Brain microvascular endothelial cell (primary cell): ENCODE measurements around the gene SH3RF3.

Experiments used
- DNase-seq: peaks from one replicate; pipeline ENCODE4 v3.0.0-alpha.2; 2020
- H3K27ac ChIP-seq: fragments of 250-450 bp; sonication (Bioruptor Pico); 2 replicates; pipeline ENCODE4 v1.5.1; 2020; ENCODE audit warnings: mild to moderate bottlenecking, moderate library complexity
- H3K27me3 ChIP-seq: fragments of 250-450 bp; sonication (Bioruptor Pico); replicated peaks from 2 replicates; pipeline ENCODE4 v1.5.1; 2020; ENCODE audit warnings: mild to moderate bottlenecking
- H3K36me3 ChIP-seq: fragments of 250-450 bp; sonication (Bioruptor Pico); replicated peaks from 2 replicates; pipeline ENCODE4 v1.5.1; 2020; ENCODE audit warnings: mild to moderate bottlenecking
- H3K4me3 ChIP-seq: 2 replicates; pipeline ENCODE4 v1.5.1; 2011; ENCODE audit warnings: low read depth, mild to moderate bottlenecking, control low read depth, low read length, moderate library complexity
- in situ Hi-C: cut with HindIII; loops from 2 replicates; pipeline ENCODE4 v1.10.0; 2017; ENCODE audit warnings: low sequenced_read_pairs, low pct_ligation_motif_present
- TF ChIP-seq, protein P1 (sequence below): IDR thresholded peaks from 2 replicates; pipeline ENCODE4 v1.5.1; 2011; ENCODE audit warnings: low read depth, mild to moderate bottlenecking, moderate library complexity, low read length, control low read depth, inconsistent platforms; ENCODE audit errors: missing control alignments

Gene SH3RF3

DNA sequence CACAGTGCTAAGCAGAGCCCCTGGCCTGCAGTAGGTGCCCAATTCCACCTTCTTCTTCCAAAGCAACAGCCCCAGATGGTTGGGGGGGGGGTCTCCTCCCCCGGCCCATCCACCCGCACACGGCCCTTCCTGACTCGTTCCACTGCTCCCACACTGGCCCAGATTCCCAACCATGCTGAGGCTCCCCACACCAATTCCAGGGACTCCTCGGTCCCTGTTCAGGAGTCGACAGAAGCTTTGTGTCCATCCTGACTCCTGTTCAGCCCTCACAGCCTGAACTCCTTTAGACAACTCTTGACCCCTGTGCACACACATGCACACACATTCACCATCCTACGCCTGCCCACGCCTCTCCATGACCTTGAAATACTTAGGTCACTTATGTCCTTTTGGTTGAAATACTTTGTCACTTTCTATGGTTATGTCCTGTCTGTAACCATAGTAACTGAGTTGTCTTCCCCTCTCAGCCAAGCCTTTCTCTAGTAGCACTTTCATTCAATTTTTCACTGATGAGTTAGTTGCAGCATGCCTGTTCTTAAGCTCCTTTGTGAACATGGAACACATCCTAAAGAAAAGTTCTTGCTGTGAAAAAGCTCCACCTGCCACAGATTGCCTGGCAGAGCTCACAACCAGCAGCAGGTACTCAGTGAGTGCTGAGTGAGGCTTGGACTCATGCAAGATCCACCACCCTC, 258.9 kb downstream of the SH3RF3 start:
- TF ChIP-seq, protein P1, sequence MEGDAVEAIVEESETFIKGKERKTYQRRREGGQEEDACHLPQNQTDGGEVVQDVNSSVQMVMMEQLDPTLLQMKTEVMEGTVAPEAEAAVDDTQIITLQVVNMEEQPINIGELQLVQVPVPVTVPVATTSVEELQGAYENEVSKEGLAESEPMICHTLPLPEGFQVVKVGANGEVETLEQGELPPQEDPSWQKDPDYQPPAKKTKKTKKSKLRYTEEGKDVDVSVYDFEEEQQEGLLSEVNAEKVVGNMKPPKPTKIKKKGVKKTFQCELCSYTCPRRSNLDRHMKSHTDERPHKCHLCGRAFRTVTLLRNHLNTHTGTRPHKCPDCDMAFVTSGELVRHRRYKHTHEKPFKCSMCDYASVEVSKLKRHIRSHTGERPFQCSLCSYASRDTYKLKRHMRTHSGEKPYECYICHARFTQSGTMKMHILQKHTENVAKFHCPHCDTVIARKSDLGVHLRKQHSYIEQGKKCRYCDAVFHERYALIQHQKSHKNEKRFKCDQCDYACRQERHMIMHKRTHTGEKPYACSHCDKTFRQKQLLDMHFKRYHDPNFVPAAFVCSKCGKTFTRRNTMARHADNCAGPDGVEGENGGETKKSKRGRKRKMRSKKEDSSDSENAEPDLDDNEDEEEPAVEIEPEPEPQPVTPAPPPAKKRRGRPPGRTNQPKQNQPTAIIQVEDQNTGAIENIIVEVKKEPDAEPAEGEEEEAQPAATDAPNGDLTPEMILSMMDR, result no peak
- no peak overlapping the region for H3K27ac ChIP-seq
- no peak overlapping the region for H3K4me3 ChIP-seq
- no peak for DNase-seq
- H3K27me3 ChIP-seq, result no peaks in the 10 kb centered on the region
- in situ Hi-C loops, result no loop called here
- no peaks in the 10 kb centered on the region for H3K36me3 ChIP-seq

DNA sequence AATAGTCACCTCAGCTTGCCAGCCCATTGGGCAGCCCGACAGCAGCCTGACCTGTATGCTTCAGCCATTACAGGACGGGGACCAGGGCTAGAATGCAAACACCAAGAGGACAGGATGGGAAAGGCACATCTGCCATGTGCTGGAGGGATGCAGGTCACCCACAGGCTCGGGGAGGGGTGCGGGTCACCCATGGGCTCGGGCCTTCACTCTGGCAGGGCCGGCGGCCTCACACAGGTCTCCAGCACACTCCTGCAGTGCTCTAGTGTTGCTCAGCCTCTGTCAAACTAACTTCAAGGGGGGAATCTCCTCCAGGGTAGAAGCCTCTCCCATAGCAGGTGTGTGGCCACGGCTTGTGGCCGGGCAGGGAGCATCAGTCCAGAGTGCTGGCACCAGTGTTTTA, 262.2 kb downstream of the SH3RF3 start:
- no peaks in the 10 kb centered on the region for H3K36me3 ChIP-seq
- H3K27me3 ChIP-seq, result no peaks in the 10 kb centered on the region
- TF ChIP-seq, protein P1, result no peak
- DNase-seq, result no peak
- H3K4me3 ChIP-seq, result no peak overlapping the region
- in situ Hi-C loops, result no loop called here
- H3K27ac ChIP-seq, result no peak overlapping the region

DNA sequence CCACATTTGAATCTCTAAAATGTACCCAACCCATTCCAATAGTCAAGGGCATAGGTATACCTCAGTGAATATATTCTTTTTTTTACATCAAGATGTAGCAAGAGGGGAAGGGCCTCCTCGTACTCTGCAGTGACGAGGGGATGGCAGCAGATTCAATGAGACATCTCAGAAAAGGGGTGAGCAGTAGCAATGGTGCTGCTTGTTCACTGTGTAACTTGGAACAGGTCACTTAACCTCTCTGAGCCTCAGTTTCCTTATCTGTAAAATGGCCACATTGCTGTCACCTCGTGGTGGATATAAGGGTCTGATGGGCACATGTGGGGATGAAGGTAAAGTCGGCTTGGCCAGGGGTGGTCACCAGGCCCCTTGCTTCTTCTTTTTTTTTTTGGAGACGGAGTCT, 263.1 kb downstream of the SH3RF3 start:
- Histone ChIP-seq H3K27ac (no peak overlapping the region), H3K27me3 (no peaks in the 10 kb centered on the region), H3K36me3 (no peaks in the 10 kb centered on the region), H3K4me3 (no peak overlapping the region)
- in situ Hi-C loops, result no loop called here
- TF ChIP-seq, protein P1, result no peak
- DNase-seq, result no peak

DNA sequence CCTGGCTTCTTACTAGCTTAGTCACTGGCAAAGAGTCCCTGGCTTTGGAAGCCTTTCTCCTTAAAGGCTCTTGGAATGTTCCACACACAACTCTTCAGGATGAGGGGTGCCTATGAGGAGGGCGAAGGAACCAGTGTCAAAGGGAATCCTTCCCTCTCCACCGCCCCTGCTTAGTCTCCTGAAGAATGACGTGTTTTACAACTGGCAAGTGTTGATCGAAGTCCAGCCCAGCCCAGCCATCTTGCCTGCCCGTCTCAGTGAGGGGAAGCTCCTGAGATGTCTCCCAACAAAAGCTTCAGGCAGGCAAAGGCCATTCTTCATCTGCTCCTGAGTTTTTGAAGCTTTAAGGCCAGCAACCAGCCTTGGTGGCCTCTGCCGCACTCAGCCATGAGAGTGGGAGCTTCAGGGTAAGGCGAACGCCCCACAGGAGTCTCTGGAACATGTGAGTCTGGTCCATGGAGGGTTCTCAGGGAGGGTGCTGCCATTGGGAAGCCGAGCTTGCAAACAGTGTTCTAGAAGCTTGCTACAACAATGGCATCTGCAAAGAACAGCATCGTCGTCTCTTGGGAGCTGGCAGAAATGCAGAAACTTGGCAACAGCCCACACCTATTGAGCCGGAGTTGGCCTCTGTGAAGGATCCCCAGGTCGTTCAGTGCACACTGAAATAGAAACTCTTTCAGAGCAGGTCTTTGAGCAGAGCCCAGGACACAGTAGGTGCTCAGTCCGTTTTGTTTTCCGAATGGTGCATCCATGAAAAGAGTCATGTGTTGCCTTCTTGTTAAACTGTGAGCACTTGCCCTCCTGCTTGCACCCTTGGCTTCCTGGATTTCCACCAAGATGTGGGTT, 264.0 kb downstream of the SH3RF3 start:
- TF ChIP-seq, protein P1, result no peak
- in situ Hi-C loops, result no loop called here

DNA sequence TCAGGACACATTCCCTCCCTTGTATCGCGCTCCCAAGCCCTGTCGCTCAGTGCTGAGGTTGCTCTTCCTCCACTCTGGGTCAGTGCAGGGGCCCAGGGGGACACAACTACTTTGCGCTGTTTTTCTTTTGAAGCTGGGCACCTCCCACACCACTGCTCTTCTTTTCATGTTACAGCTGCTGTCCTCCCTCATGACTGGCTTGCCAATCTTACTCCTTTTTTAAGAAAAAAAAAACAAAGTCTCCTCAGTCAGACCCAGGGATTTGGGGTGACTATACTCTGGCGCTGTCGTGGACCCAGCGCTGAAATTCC, 264.6 kb downstream of the SH3RF3 start:
- Histone ChIP-seq H3K27me3 (no peaks in the 10 kb centered on the region), H3K36me3 (no peaks in the 10 kb centered on the region), H3K4me3 (no peak overlapping the region), H3K27ac (no peak overlapping the region)
- TF ChIP-seq, protein P1, result no peak
- in situ Hi-C loops, result no loop called here
- no peak for DNase-seq

More for the DNA sequence above, 264.0 kb downstream of the SH3RF3 start:
- Histone ChIP-seq H3K27ac (no peak overlapping the region), H3K4me3 (no peak overlapping the region), H3K36me3 (no peaks in the 10 kb centered on the region), H3K27me3 (no peaks in the 10 kb centered on the region)
- no peak for DNase-seq
